CD1c-positive myeloid dendritic cell (primary cell): Measurements from ENCODE around the gene BICD2.

Experiments used
- DNase-seq: peaks from one replicate; pipeline ENCODE4 v3.0.0-alpha.2; 2016; ENCODE audit errors: extremely low spot score

Gene BICD2

GRCh38 chr9:92668746-92669526, 95.7 kb downstream of the BICD2 start:
- peak; percentile 26 for DNase-seq

- DNase-seq = no peak
Measured at GRCh38 chr9:92666912-92667532, 97.6 kb downstream of the BICD2 start.

DNA sequence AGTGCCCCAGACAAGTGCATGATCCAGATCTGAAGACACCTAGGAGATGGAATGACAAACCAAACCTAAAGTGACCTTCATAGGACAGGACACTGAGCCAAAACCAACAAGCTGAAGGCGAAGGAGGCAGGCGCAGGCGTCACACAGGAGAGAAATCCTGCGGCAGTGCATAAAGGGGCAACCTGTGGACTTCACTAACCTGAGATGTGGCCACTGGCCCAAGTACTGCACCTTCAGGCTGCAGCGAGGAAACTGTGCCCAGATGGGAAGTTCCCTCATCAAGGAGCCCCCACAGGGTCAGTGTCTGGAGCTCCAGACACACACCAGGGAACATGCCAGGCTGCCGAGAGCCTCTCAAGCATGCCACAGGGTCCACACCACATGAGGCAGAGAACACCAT, 98.4 kb downstream of the BICD2 start:
- no peak for DNase-seq

DNA sequence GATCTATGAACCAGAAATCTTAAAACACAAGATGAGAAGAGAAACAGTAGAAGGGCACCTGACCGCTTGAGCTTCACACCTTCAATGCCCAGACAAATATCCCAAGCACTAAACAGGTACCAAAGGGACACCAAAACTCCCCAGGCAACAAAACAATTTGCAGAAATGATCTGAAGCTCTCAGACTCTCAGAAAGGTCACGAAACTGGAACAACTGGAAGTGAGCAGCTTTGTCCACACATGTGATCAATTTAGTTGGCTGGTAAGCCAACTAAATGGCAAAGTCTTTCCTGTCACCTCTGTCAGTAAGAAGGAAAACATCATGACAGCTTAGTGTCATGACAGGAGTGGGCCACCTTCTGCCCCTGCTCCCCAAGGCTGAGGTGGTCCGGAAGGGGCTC, 98.8 kb downstream of the BICD2 start:
- no peak for DNase-seq

GRCh38 chr9:92664394-92665152, 100.1 kb downstream of the BICD2 start:
- DNase-seq = no peak

- DNase-seq = no peak
Measured at GRCh38 chr9:92663951-92664350, 100.7 kb downstream of the BICD2 start.

DNA sequence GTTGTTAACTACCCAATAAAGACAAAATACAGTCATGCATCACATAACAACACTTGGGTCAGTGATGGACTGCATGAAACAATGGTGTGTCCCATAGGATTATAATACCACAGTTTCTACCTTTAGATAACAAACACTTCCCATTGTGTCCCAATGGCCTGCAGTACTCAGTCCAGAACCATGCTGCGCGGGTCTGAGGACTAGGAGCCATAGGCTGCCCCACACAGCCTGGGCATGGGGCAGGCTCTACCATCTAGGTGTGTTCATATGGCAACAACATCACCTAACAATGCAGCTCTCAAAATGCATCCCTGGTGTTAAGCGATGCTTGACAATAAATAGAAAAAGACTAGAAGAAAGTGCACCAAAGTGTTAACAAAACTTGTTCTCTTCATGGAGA, 101.5 kb downstream of the BICD2 start:
- no peak for DNase-seq

DNA sequence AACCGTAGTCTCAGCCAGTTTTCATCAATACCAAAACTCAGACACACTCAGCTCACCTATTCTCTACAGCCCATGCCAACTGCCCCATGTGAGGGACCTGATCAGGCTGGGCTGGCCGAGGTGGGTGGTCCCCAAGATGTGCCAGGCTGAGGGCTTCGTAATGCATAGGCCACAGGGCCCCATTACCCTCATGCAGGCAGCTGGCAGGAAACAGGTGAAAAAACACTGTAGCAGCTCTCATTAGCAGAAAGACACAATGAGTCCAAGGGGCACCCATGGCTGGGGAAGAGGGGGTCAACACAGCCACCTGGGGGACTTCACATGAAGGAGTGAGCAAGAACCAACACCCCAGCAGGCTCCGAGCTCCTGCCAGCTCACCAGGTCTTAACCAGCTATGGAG, 102.9 kb downstream of the BICD2 start:
- no peak for DNase-seq
